Suprapubic skin (tissue), 4 donors: ENCODE measurements around the gene CHAD.

Experiments
- POLR2A ChIP-seq, 2 donors: fragments of 450-650 bp; IDR thresholded peaks; one replicate each; pipeline ENCODE4 v1.6.1; 2017; ENCODE audit warnings: antibody characterized with exemption in 2 of 2, mild to moderate bottlenecking in 2 of 2, moderate library complexity in 2 of 2
- POLR2AphosphoS5 ChIP-seq, 3 donors: sonication (generic); formaldehyde crosslinking; IDR thresholded peaks; one replicate each; pipeline ENCODE4 v1.6.1; 2017; ENCODE audit warnings: antibody characterized with exemption in 3 of 3
- TF ChIP-seq, protein P1 (sequence below), 2 donors: fragments of 200-600 bp in 1 of 2; fragments of 450-650 bp in 1 of 2; sonication (generic) in 1 of 2; IDR thresholded peaks; one replicate each; pipeline ENCODE4 v1.5.1; 2016 to 2019; ENCODE audit warnings: antibody characterized with exemption in 2 of 2, mild to moderate bottlenecking in 1 of 2, moderate library complexity in 1 of 2

DNA sequence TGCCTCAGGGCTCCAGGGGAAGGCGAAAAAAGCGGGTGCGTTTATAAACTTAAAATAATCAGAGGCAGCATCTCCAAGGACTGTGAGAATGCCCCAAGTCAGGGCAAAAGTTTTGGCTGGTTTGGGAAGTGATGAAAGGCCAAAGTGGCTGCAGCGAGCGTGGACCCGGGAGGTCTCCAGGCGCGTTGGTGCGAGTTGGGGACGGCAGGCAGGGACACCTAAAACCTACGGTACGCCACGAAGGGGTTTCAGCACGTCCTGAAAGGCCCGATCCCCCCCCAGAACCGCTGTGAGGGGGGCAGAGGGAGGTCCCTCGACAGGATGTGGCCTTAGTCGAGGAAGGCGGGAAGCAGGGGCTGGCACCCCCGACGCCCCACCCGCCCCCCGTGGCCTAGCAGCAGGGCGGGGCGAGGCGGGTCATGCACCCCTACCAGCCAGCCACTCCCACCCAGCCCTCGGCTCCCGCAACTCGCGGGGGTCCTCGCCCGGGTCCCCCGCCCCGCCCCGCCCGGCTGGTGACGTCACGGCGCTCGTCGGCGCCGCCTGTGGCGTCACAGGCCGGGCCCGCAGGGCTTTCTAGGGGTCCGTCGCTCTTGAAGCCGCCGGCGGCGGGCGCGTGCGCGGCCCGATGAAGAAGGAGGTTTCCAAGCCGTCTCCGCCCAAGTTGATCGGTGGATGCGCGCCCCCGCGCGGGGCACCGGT is 39.3 kb upstream of the CHAD start, which contains the start of gene MYCBPAP:
- TF ChIP-seq, protein P1, sequence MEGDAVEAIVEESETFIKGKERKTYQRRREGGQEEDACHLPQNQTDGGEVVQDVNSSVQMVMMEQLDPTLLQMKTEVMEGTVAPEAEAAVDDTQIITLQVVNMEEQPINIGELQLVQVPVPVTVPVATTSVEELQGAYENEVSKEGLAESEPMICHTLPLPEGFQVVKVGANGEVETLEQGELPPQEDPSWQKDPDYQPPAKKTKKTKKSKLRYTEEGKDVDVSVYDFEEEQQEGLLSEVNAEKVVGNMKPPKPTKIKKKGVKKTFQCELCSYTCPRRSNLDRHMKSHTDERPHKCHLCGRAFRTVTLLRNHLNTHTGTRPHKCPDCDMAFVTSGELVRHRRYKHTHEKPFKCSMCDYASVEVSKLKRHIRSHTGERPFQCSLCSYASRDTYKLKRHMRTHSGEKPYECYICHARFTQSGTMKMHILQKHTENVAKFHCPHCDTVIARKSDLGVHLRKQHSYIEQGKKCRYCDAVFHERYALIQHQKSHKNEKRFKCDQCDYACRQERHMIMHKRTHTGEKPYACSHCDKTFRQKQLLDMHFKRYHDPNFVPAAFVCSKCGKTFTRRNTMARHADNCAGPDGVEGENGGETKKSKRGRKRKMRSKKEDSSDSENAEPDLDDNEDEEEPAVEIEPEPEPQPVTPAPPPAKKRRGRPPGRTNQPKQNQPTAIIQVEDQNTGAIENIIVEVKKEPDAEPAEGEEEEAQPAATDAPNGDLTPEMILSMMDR (IDR thresholded peaks at IDR 0.05), result peak in 1 of 2 donors; percentile 24
- TF ChIP-seq POLR2A (IDR thresholded peaks at IDR 0.05), result no peak
- TF ChIP-seq POLR2AphosphoS5 (IDR thresholded peaks at IDR 0.05), result no peak
